Measurements from ENCODE around the gene ATF7. TPM values are rescaled to one million over a fixed set of nuclear protein-coding genes. Genes with fewer than 3 reads are reported as not detected.

Gene ATF7
- total and polyA plus RNA-seq, 2 of the 4 experiments (the other 2 are of a cell fraction) = 7.0 to 16.3 TPM

DNA sequence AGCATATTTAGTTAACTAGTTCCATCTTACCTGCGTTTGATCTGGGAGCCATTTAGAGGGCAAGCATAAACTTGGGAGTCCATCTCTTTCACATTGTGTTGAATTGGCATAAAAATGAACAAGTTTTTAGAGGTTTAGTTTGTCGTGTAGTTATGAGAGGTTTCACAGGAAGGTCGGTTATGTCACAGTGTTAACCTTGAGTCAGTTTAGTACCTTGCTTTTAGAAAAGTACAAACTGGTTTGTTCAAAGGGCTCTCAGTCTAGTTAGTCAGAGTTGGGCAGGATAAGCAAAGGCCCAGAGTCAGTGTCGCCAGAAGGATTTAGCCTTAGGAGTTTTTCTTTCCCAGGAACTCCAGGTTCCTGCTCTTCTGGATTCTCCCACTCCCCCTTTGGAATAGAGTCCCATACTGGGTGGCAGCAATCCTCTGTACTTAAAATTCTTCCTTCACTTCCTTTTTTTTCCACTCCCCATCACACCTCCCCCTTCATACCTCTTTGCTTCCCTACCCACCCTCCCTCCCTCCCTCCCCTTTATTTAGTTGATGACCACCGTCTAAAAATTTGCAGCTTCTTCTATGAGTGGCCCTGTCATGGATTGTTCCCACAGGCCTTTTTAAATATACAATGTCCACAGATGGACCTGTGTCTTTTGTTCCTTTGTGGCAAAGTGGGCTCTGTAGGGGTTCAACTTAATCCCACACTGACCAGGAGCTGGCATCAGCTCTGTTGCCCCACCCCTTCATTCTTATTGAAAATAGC, 162.2 kb downstream of the ATF7 start:
- Histone ChIP-seq H3K4ac (ENCODE audit: low read depth, low read length) (no peak overlapping the region), H4K20me1 (ENCODE audit: insufficient read depth, low read length) (peaks cover 92% of the 10 kb centered on the region), H4K5ac (ENCODE audit: low read depth, low read length) (no peak overlapping the region), H3K4me3 (ENCODE audit: insufficient read depth, low read depth, low read length) (no peak overlapping the region), H3K36me3 (ENCODE audit: control insufficient read depth, insufficient read depth, low read length) (peaks cover 85% of the 10 kb centered on the region), H3K27me3 (ENCODE audit: control insufficient read depth, insufficient read depth, low read length) (no peaks in the 10 kb centered on the region), H2AFZ (replicated peaks; ENCODE audit: low read length, poor library complexity) (no peak overlapping the region), H3K79me1 (ENCODE audit: low read depth in 1 of 2, low read length in 2 of 2) (peaks cover 46 to 86% of the 10 kb centered on the region in 2 experiments), H3K14ac (replicated peaks; ENCODE audit: low read depth, low read length) (no peak overlapping the region), H2AK5ac (ENCODE audit: low read depth, low read length) (no peak overlapping the region), H4K8ac (ENCODE audit: low read depth in 2 of 2, low read length in 2 of 2) (no peak overlapping the region), H3K27ac (ENCODE audit: insufficient read depth, low read length) (no peak overlapping the region), H3K9me3 (ENCODE audit: control insufficient read depth, insufficient read depth, low read length) (no peaks in the 10 kb centered on the region), H3K4me1 (ENCODE audit: control insufficient read depth, insufficient read depth, low read length) (peaks cover 9% of the 10 kb centered on the region), H4K91ac (ENCODE audit: insufficient read depth, low read depth, low read length) (no peak overlapping the region), H3K23ac (ENCODE audit: low read depth, low read length) (no peak overlapping the region), H3K4me2 (ENCODE audit: low read depth, low read length) (no peak overlapping the region), H3K18ac (ENCODE audit: low read depth, low read length) (no peak overlapping the region), H3K9me1 (ENCODE audit: insufficient read depth, low read length) (no peaks in the 10 kb centered on the region; the same call in 1 of the 2 replicates), H2BK5ac (ENCODE audit: low read depth, low read length, poor library complexity, severe bottlenecking) (no peak overlapping the region), H3K9ac (ENCODE audit: low read depth, low read length) (no peak overlapping the region), H2BK20ac (ENCODE audit: low read depth, low read length) (no peak overlapping the region), H3K56ac (ENCODE audit: extremely low read depth, insufficient read depth, low read length) (no peak overlapping the region), H2BK15ac (ENCODE audit: low read depth, low read length) (no peak overlapping the region), H2AK9ac (replicated peaks; ENCODE audit: low read depth, low read length, poor library complexity) (no peak overlapping the region), H2BK120ac (ENCODE audit: low read depth, low read length) (no peak overlapping the region)
- no peak for TF ChIP-seq FOS (IDR thresholded peaks at IDR 0.05; ENCODE audit: low read depth, low read length)
- TF ChIP-seq RFX5 (IDR thresholded peaks at IDR 0.05; ENCODE audit: low read depth, low read length) = no peak
- TF ChIP-seq BHLHE40 (IDR thresholded peaks at IDR 0.05; ENCODE audit: low read depth, low read length) = no peak
- TF ChIP-seq MAFK (IDR thresholded peaks at IDR 0.05; ENCODE audit: low read depth, low read length) = no peak
- no peak for TF ChIP-seq CHD1 (IDR thresholded peaks at IDR 0.05; ENCODE audit: low read depth, low read length)
- TF ChIP-seq, protein P1, sequence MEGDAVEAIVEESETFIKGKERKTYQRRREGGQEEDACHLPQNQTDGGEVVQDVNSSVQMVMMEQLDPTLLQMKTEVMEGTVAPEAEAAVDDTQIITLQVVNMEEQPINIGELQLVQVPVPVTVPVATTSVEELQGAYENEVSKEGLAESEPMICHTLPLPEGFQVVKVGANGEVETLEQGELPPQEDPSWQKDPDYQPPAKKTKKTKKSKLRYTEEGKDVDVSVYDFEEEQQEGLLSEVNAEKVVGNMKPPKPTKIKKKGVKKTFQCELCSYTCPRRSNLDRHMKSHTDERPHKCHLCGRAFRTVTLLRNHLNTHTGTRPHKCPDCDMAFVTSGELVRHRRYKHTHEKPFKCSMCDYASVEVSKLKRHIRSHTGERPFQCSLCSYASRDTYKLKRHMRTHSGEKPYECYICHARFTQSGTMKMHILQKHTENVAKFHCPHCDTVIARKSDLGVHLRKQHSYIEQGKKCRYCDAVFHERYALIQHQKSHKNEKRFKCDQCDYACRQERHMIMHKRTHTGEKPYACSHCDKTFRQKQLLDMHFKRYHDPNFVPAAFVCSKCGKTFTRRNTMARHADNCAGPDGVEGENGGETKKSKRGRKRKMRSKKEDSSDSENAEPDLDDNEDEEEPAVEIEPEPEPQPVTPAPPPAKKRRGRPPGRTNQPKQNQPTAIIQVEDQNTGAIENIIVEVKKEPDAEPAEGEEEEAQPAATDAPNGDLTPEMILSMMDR (conservative IDR thresholded peaks at IDR 0.05; ENCODE audit: low read depth, low read length) = no peak
- TF ChIP-seq NFE2L2 (IDR thresholded peaks at IDR 0.05; ENCODE audit: low read depth, low read length) = no peak
- no peak for TF ChIP-seq RCOR1 (IDR thresholded peaks at IDR 0.05; ENCODE audit: insufficient replicate concordance, low read length)
- no peak for TF ChIP-seq MXI1 (IDR thresholded peaks at IDR 0.05; ENCODE audit: borderline replicate concordance, low read depth, low read length)
- TF ChIP-seq SMC3 (IDR thresholded peaks at IDR 0.05; ENCODE audit: low read depth, low read length) = no peak
- no peak for TF ChIP-seq POLR2A (IDR thresholded peaks at IDR 0.05; ENCODE audit: low read depth, low read length)
- TF ChIP-seq, protein P2, sequence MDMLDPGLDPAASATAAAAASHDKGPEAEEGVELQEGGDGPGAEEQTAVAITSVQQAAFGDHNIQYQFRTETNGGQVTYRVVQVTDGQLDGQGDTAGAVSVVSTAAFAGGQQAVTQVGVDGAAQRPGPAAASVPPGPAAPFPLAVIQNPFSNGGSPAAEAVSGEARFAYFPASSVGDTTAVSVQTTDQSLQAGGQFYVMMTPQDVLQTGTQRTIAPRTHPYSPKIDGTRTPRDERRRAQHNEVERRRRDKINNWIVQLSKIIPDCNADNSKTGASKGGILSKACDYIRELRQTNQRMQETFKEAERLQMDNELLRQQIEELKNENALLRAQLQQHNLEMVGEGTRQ (IDR thresholded peaks at IDR 0.05; ENCODE audit: low read depth, low read length) = no peak
- TF ChIP-seq RAD21 (IDR thresholded peaks at IDR 0.05; ENCODE audit: low read length) = no peak
- no peak for TF ChIP-seq MAZ (IDR thresholded peaks at IDR 0.05; ENCODE audit: borderline replicate concordance, low read depth, low read length)
- TF ChIP-seq CEBPB (IDR thresholded peaks at IDR 0.05; ENCODE audit: low read depth, low read length) = no peak
- intact Hi-C loops (cut with micrococcal nuclease) (no loop called here), in situ Hi-C loops (cut with MboI; ENCODE audit: low sequenced_read_pairs) (no loop called here), dilution Hi-C loops (cut with HindIII; ENCODE audit: low sequenced_read_pairs, unreplicated experiment) (no loop called here)
- 83% methylated on average over 1 of the region's 5 CpGs; no CpG with 5 or more reads in 1 of the 2 experiments for WGBS, 2 experiments (ENCODE audit: extremely low coverage in 2 of 2, insufficient read length in 1 of 2)
- ChIA-PET POLR2A (ENCODE audit: unreplicated experiment) (no interaction called here), CTCF (interaction anchor here (0.8 kb wide), 1 partner anchor 11 kb away, joined by 3 read pairs; no protein-coding TSS in a partner anchor)
- DNase-seq (no peak), ATAC-seq (ENCODE audit: low read depth) (no peak; the same call in 1 of the 2 replicates)
- BruUV-seq (replicated peaks) = no TSS peak

Measured in IMR-90 (cell line).